Epithelial cell of proximal tubule (primary cell): ENCODE measurements around the gene GNPNAT1. TPM values are rescaled to one million over a fixed set of nuclear protein-coding genes. Genes with fewer than 3 reads are reported as not detected.

Source experiments
- DNase-seq: peaks from one replicate; pipeline ENCODE4 v3.0.0-alpha.2; 2011; ENCODE audit warnings: low read depth
- H3K4me3 ChIP-seq: 2 replicates; pipeline ENCODE4 v1.5.1; 2011; ENCODE audit warnings: low read depth, mild to moderate bottlenecking, low read length
- CTCF ChIP-seq: conservative IDR thresholded peaks from 2 replicates; pipeline ENCODE4 v1.5.1; 2012; ENCODE audit warnings: low read depth, mild to moderate bottlenecking, low read length
- total RNA-seq: library from RNA; depleted of rRNA; stranded (reverse); fragments of >200 nt; gene quantifications from 2 replicates; pipeline ENCODE4 v1.2.3, GENCODE V29; 2015

GNPNAT1 gene
- total RNA-seq, 1 donor from 2014 or later: 40.9 TPM

GRCh38 chr14:52806115-52806514, 14.7 kb upstream of the GNPNAT1 start:
- DNase-seq: no peak
- TF ChIP-seq CTCF: no peak
- H3K4me3 ChIP-seq: no peak overlapping the region

- no peak overlapping the region for H3K4me3 ChIP-seq
- no peak for DNase-seq
- TF ChIP-seq CTCF: no peak
These were observed 11.2 kb upstream of the GNPNAT1 start for GRCh38 chr14:52802597-52802996.

- no peak overlapping the region for H3K4me3 ChIP-seq
- no peak for DNase-seq
These were observed 9.8 kb upstream of the GNPNAT1 start for GRCh38 chr14:52801014-52801712.

DNA sequence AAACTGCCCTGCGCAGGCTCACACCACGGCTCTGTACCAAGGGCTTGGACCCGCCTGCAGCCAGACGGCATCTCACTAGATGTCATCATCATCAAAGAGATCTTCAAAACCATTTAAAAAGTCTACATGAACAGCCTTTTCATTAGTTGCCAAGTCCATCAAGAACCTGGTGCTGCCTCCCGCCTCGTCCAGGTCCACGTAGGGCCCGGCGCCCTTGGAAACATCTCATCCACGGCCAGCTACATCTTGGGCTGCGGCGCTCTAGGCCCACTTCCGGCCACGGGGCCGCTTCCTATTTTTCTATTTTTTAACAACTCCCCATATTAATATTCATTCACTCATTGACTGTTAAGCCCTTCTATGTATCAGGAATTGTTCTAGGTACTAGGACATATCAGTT, 7.4 kb upstream of the GNPNAT1 start:
- no peak overlapping the region for H3K4me3 ChIP-seq
- TF ChIP-seq CTCF: no peak
- no peak for DNase-seq

More at GRCh38 chr14:52801014-52801712, 9.8 kb upstream of the GNPNAT1 start:
- no peak for TF ChIP-seq CTCF

DNA sequence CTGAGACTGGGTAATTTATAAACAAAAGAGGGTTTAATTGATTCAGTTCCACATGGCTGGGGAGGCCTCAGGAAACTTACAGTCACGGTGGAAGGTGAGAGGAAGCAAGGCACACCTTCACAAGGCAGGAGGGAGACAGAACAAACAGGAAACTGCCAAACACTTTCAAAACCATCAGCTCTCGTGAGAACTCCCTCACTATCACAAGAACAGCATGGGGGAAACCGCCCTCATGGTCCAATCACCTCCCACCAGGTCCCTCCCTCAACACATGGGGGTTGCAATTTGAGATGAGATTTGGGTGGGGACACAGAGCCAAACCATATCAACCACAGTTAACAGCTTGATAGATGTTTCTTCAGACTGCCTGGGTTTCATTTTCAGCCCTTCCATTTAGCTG, 6.2 kb upstream of the GNPNAT1 start:
- no peak overlapping the region for H3K4me3 ChIP-seq
- TF ChIP-seq CTCF: no peak
- DNase-seq: no peak

DNA sequence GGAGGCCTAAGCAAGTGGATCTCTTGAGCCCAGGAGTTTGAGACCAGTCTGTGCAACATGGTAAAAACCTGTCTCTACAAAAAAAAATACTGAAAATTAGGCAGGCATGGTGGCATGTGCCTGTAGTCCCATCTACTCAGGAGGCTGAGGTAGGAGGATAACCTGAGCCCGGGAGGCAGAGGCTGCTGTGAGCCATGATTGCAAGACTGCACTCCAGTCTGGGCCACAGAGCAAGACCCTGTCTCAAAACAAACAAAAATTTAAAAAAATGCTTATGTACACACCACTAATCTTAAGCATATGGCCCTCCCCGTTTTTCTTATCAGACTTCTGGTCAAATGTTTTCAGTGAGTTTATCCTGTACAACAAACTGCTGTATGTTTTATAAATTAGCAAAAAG, 1.7 kb upstream of the GNPNAT1 start:
- no peak for DNase-seq
- no peak for TF ChIP-seq CTCF
- H3K4me3 ChIP-seq: no peak overlapping the region

GRCh38 chr14:52792097-52792415, 649 bp upstream of the GNPNAT1 start:
- H3K4me3 ChIP-seq: peak overlapping the region; percentile 58
- DNase-seq: no peak
- TF ChIP-seq CTCF: no peak
